Measurements from ENCODE around the gene CCDC126.

- TF ChIP-seq EZH2phosphoT487 (IDR thresholded peaks at IDR 0.05; ENCODE audit: unreplicated experiment) (no peak), EZH2 (IDR thresholded peaks at IDR 0.05; ENCODE audit: low read depth, unreplicated experiment) (no peak), CREB1 (CRISPR knock-in tag; IDR thresholded peaks at IDR 0.05; ENCODE audit: low read depth) (no peak), POLR2AphosphoS5 (IDR thresholded peaks at IDR 0.05; ENCODE audit: low read depth) (no peak), REST (IDR thresholded peaks at IDR 0.05; ENCODE audit: unreplicated experiment) (no peak), ETS1 (IDR thresholded peaks at IDR 0.05) (no peak), NANOG (IDR thresholded peaks at IDR 0.05; ENCODE audit: borderline replicate concordance) (no peak), JUNB (IDR thresholded peaks at IDR 0.05; ENCODE audit: unreplicated experiment) (no peak), STAT1 (IDR thresholded peaks at IDR 0.05; ENCODE audit: unreplicated experiment) (no peak), ZNF114 (CRISPR knock-in tag; IDR thresholded peaks at IDR 0.05) (no peak), ZNF331 (CRISPR knock-in tag; IDR thresholded peaks at IDR 0.05; ENCODE audit: low read depth) (no peak)
- TF ChIP-seq, protein P1, sequence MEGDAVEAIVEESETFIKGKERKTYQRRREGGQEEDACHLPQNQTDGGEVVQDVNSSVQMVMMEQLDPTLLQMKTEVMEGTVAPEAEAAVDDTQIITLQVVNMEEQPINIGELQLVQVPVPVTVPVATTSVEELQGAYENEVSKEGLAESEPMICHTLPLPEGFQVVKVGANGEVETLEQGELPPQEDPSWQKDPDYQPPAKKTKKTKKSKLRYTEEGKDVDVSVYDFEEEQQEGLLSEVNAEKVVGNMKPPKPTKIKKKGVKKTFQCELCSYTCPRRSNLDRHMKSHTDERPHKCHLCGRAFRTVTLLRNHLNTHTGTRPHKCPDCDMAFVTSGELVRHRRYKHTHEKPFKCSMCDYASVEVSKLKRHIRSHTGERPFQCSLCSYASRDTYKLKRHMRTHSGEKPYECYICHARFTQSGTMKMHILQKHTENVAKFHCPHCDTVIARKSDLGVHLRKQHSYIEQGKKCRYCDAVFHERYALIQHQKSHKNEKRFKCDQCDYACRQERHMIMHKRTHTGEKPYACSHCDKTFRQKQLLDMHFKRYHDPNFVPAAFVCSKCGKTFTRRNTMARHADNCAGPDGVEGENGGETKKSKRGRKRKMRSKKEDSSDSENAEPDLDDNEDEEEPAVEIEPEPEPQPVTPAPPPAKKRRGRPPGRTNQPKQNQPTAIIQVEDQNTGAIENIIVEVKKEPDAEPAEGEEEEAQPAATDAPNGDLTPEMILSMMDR (conservative IDR thresholded peaks at IDR 0.05; ENCODE audit: low read depth in 2 of 2): no peak
- TF ChIP-seq, protein P2, sequence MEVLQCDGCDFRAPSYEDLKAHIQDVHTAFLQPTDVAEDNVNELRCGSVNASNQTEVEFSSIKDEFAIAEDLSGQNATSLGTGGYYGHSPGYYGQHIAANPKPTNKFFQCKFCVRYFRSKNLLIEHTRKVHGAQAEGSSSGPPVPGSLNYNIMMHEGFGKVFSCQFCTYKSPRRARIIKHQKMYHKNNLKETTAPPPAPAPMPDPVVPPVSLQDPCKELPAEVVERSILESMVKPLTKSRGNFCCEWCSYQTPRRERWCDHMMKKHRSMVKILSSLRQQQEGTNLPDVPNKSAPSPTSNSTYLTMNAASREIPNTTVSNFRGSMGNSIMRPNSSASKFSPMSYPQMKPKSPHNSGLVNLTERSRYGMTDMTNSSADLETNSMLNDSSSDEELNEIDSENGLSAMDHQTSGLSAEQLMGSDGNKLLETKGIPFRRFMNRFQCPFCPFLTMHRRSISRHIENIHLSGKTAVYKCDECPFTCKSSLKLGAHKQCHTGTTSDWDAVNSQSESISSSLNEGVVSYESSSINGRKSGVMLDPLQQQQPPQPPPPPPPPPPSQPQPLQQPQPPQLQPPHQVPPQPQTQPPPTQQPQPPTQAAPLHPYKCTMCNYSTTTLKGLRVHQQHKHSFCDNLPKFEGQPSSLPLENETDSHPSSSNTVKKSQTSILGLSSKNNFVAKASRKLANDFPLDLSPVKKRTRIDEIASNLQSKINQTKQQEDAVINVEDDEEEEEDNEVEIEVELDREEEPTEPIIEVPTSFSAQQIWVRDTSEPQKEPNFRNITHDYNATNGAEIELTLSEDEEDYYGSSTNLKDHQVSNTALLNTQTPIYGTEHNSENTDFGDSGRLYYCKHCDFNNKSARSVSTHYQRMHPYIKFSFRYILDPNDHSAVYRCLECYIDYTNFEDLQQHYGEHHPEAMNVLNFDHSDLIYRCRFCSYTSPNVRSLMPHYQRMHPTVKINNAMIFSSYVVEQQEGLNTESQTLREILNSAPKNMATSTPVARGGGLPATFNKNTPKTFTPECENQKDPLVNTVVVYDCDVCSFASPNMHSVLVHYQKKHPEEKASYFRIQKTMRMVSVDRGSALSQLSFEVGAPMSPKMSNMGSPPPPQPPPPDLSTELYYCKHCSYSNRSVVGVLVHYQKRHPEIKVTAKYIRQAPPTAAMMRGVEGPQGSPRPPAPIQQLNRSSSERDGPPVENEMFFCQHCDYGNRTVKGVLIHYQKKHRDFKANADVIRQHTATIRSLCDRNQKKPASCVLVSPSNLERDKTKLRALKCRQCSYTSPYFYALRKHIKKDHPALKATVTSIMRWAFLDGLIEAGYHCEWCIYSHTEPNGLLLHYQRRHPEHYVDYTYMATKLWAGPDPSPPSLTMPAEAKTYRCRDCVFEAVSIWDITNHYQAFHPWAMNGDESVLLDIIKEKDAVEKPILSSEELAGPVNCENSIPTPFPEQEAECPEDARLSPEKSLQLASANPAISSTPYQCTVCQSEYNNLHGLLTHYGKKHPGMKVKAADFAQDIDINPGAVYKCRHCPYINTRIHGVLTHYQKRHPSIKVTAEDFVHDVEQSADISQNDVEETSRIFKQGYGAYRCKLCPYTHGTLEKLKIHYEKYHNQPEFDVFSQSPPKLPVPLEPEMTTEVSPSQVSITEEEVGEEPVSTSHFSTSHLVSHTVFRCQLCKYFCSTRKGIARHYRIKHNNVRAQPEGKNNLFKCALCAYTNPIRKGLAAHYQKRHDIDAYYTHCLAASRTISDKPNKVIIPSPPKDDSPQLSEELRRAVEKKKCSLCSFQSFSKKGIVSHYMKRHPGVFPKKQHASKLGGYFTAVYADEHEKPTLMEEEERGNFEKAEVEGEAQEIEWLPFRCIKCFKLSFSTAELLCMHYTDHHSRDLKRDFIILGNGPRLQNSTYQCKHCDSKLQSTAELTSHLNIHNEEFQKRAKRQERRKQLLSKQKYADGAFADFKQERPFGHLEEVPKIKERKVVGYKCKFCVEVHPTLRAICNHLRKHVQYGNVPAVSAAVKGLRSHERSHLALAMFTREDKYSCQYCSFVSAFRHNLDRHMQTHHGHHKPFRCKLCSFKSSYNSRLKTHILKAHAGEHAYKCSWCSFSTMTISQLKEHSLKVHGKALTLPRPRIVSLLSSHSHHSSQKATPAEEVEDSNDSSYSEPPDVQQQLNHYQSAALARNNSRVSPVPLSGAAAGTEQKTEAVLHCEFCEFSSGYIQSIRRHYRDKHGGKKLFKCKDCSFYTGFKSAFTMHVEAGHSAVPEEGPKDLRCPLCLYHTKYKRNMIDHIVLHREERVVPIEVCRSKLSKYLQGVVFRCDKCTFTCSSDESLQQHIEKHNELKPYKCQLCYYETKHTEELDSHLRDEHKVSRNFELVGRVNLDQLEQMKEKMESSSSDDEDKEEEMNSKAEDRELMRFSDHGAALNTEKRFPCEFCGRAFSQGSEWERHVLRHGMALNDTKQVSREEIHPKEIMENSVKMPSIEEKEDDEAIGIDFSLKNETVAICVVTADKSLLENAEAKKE (CRISPR knock-in tag; IDR thresholded peaks at IDR 0.05): no peak
Observed at GRCh38 chr7:23691320-23691719, 94.1 kb downstream of the CCDC126 start.
